ENCODE results near the gene CTBP1. TPM values are rescaled to one million over a fixed set of nuclear protein-coding genes. Genes with fewer than 3 reads are reported as not detected.

The CTBP1 gene
- total and polyA plus RNA-seq, 2 donors from 2014 or later = 96.1 to 170 TPM

- intact Hi-C loops (cut with DNase I) = no loop called here
- H3K4me1 ChIP-seq (ENCODE audit: control insufficient read depth in 2 of 3, insufficient read depth in 2 of 3, low read depth in 1 of 3, low read length in 3 of 3) = peaks cover 0 to 2% (median under 1%) of the 10 kb centered on the region in 3 donors
- peak in 1 of 5 donors; percentile 44 for DNase-seq
- H3K36me3 ChIP-seq (ENCODE audit: control insufficient read depth in 2 of 3, insufficient read depth in 3 of 3, low read length in 3 of 3) = no peaks in the 10 kb centered on the region
- H3K27me3 ChIP-seq (ENCODE audit: control insufficient read depth, insufficient read depth, low read length) = no peaks in the 10 kb centered on the region
- H3K27ac ChIP-seq (ENCODE audit: low read depth in 2 of 2, low read length in 2 of 2) = no peak overlapping the region
- no peak overlapping the region for H3K4me3 ChIP-seq (ENCODE audit: low read length in 3 of 3)
- TF ChIP-seq CTCF (IDR thresholded peaks at IDR 0.05; ENCODE audit: borderline replicate concordance, extremely low read depth, insufficient read depth) = no peak
- no peaks in the 10 kb centered on the region for H3K9me3 ChIP-seq (ENCODE audit: control insufficient read depth in 2 of 3, insufficient read depth in 1 of 3, low read length in 3 of 3)
- FAIRE-seq = no peak
- H3K9ac ChIP-seq (ENCODE audit: low read length in 3 of 3) = no peak overlapping the region
Measured at GRCh38 chr4:1283711-1284110, 34.8 kb upstream of the CTBP1 start.

GRCh38 chr4:1279253-1279652 lies 30.3 kb upstream of the CTBP1 start:
- no peak for FAIRE-seq
- Histone ChIP-seq H3K4me3 (ENCODE audit: low read length in 3 of 3) (no peak overlapping the region), H3K36me3 (ENCODE audit: control insufficient read depth in 2 of 3, insufficient read depth in 3 of 3, low read length in 3 of 3) (no peaks in the 10 kb centered on the region), H3K4me1 (ENCODE audit: control insufficient read depth in 2 of 3, insufficient read depth in 2 of 3, low read depth in 1 of 3, low read length in 3 of 3) (no peaks in the 10 kb centered on the region), H3K9ac (ENCODE audit: low read length in 3 of 3) (no peak overlapping the region), H3K9me3 (ENCODE audit: control insufficient read depth in 2 of 3, insufficient read depth in 1 of 3, low read length in 3 of 3) (no peaks in the 10 kb centered on the region), H3K27me3 (ENCODE audit: control insufficient read depth, insufficient read depth, low read length) (no peaks in the 10 kb centered on the region), H3K27ac (ENCODE audit: low read depth in 2 of 2, low read length in 2 of 2) (no peak overlapping the region)
- intact Hi-C loops (cut with DNase I) = no loop called here
- TF ChIP-seq CTCF (IDR thresholded peaks at IDR 0.05; ENCODE audit: borderline replicate concordance, extremely low read depth, insufficient read depth) = no peak
- DNase-seq = peak in 1 of 5 donors; percentile 50

- Histone ChIP-seq H3K4me3 (ENCODE audit: low read length in 3 of 3) (no peak overlapping the region), H3K9ac (ENCODE audit: low read length in 3 of 3) (no peak overlapping the region), H3K36me3 (ENCODE audit: control insufficient read depth in 2 of 3, insufficient read depth in 3 of 3, low read length in 3 of 3) (no peaks in the 10 kb centered on the region), H3K27ac (ENCODE audit: low read depth in 2 of 2, low read length in 2 of 2) (no peak overlapping the region), H3K27me3 (ENCODE audit: control insufficient read depth, insufficient read depth, low read length) (no peaks in the 10 kb centered on the region), H3K4me1 (ENCODE audit: control insufficient read depth in 2 of 3, insufficient read depth in 2 of 3, low read depth in 1 of 3, low read length in 3 of 3) (no peaks in the 10 kb centered on the region), H3K9me3 (ENCODE audit: control insufficient read depth in 2 of 3, insufficient read depth in 1 of 3, low read length in 3 of 3) (no peaks in the 10 kb centered on the region)
- FAIRE-seq (no peak), DNase-seq (peak in 1 of 5 donors; percentile 59)
- intact Hi-C loops (cut with DNase I) = no loop called here
- no peak for TF ChIP-seq CTCF (IDR thresholded peaks at IDR 0.05; ENCODE audit: borderline replicate concordance, extremely low read depth, insufficient read depth)
Measured at GRCh38 chr4:1277667-1278665, 29.0 kb upstream of the CTBP1 start.
